ENCODE data around the gene PIGH.
"Not testable (repeated sequence)": the region's sequence is repeated elsewhere in the genome, so short reads cannot be mapped to it uniquely, and the experiment has no call there.

GRCh38 chr14:67542620-67543019 is 57.4 kb downstream of the PIGH start:
- not testable (repeated sequence) for TF ChIP-seq CTCF, POLR2A (IDR thresholded peaks at IDR 0.05)

Measured in thyroid gland (tissue), 4 donors.